GM21515 (cell line): ENCODE measurements around the gene OR10AD1.
A peak's percentile ranks its signal among the peaks of the same experiment; 100 is the strongest.

ENCODE experiments used
- ATAC-seq: cut with Tn5 transposase; IDR thresholded peaks from one replicate; pipeline ENCODE4 v1.9.1; 2021; ENCODE audit not compliant: unreplicated experiment

The OR10AD1 gene

GRCh38 chr12:48192861-48193260 is 10.2 kb downstream of the OR10AD1 start:
- ATAC-seq, result no peak

GRCh38 chr12:48191096-48191495 is 12.0 kb downstream of the OR10AD1 start:
- ATAC-seq, result no peak

- peak; percentile 65 for ATAC-seq
Measured at GRCh38 chr12:48189331-48190125, 13.6 kb downstream of the OR10AD1 start.

GRCh38 chr12:48187916-48188695 is 15.0 kb downstream of the OR10AD1 start:
- no peak for ATAC-seq

- ATAC-seq, result no peak
Measured at GRCh38 chr12:48185181-48185919, 17.7 kb downstream of the OR10AD1 start.

GRCh38 chr12:48184549-48184922 is 18.6 kb downstream of the OR10AD1 start:
- no peak for ATAC-seq

- no peak for ATAC-seq
Measured at GRCh38 chr12:48183876-48184548, 19.1 kb downstream of the OR10AD1 start.

GRCh38 chr12:48183091-48183875 is 19.8 kb downstream of the OR10AD1 start, which contains the start of gene CCDC184:
Gene CCDC184, plus strand, starts transcription at chr12:48183644. Its CDS starts 479 bp downstream, at chr12:48184123.
- ATAC-seq, result peak; percentile 78

GRCh38 chr12:48182631-48183030 is 20.5 kb downstream of the OR10AD1 start:
- ATAC-seq, result no peak

- no peak for ATAC-seq
Measured at GRCh38 chr12:48180857-48181495, 22.1 kb downstream of the OR10AD1 start.

GRCh38 chr12:48180424-48180823 is 22.7 kb downstream of the OR10AD1 start:
- ATAC-seq, result no peak

GRCh38 chr12:48179466-48179865 is 23.6 kb downstream of the OR10AD1 start:
- no peak for ATAC-seq

GRCh38 chr12:48177982-48178381 is 25.1 kb downstream of the OR10AD1 start:
- no peak for ATAC-seq

GRCh38 chr12:48176417-48176751 is 26.7 kb downstream of the OR10AD1 start:
- no peak for ATAC-seq

- ATAC-seq, result no peak
Measured at GRCh38 chr12:48175613-48176416, 27.3 kb downstream of the OR10AD1 start.

GRCh38 chr12:48169011-48169410 is 34.1 kb downstream of the OR10AD1 start:
- ATAC-seq, result no peak

GRCh38 chr12:48165089-48165981 is 37.8 kb downstream of the OR10AD1 start:
- no peak for ATAC-seq

GRCh38 chr12:48164451-48164850 is 38.6 kb downstream of the OR10AD1 start:
- ATAC-seq, result no peak
